ENCODE data around the gene LMF2. TPM values are rescaled to one million over a fixed set of nuclear protein-coding genes. Genes with fewer than 3 reads are reported as not detected.
A peak's percentile ranks its signal among the peaks of the same experiment; 100 is the strongest.

LMF2 gene
- total and polyA plus RNA-seq, 2 of the 8 experiments (the other 6 are each of a cell fraction or from before 2014, with no cell fraction given) = 34.3 to 62.9 TPM

GRCh38 chr22:50508897-50509296 lies 1.4 kb upstream of the LMF2 start:
- Histone ChIP-seq H3K79me1 (ENCODE audit: low read depth, low read length) (peaks cover 15% of the 10 kb centered on the region; the same call in 1 of the 2 replicates), H3K14ac (ENCODE audit: insufficient read length) (no peak overlapping the region), H3K4me2 (ENCODE audit: insufficient read depth in 1 of 2, low read depth in 2 of 2, low read length in 2 of 2) (peak overlapping the region; percentile 73 to 85), H3K56ac (replicated peaks; ENCODE audit: insufficient read length, low read depth, low read length) (no peak overlapping the region), H2BK20ac (ENCODE audit: low read length) (no peak overlapping the region), H3K23me2 (ENCODE audit: low read depth, low read length) (peaks cover 11% of the 10 kb centered on the region; the same call in 1 of the 2 replicates), H2BK12ac (ENCODE audit: low read depth, low read length) (no peak overlapping the region), H2BK15ac (ENCODE audit: low read length) (no peak overlapping the region), H4K5ac (ENCODE audit: insufficient read length, low read depth, low read length) (no peak overlapping the region), H3K4ac (replicated peaks; ENCODE audit: insufficient read length, low read depth, low read length) (no peak overlapping the region), H3K18ac (ENCODE audit: extremely low read depth, low read length) (no peak overlapping the region), H4K20me1 (replicated peaks in 1 of 2; ENCODE audit: control insufficient read depth in 1 of 2, insufficient read depth in 2 of 2, low read length in 2 of 2) (peaks cover 3 to 22% of the 10 kb centered on the region in 2 experiments), H4K8ac (ENCODE audit: extremely low read depth, insufficient read depth, low read length) (no peak overlapping the region), H3K27me3 (replicated peaks in 1 of 4; ENCODE audit: control insufficient read depth in 3 of 4, extremely low read depth in 1 of 4, insufficient read depth in 3 of 4, low read length in 3 of 4) (no peaks in the 10 kb centered on the region), H2BK120ac (replicated peaks; ENCODE audit: low read depth, low read length) (no peak overlapping the region), H2AK5ac (ENCODE audit: low read depth, low read length) (no peak overlapping the region), H4K91ac (replicated peaks; ENCODE audit: insufficient read length, low read length) (no peak overlapping the region), H3K9me3 (ENCODE audit: insufficient read depth in 2 of 2, low read depth in 1 of 2, low read length in 1 of 2) (no peaks in the 10 kb centered on the region), H3K27ac (ENCODE audit: low read depth, low read length) (no peak overlapping the region), H2AFZ (ENCODE audit: low read length) (no peak overlapping the region), H3K4me1 (replicated peaks in 1 of 4; ENCODE audit: control insufficient read depth in 3 of 4, insufficient read depth in 4 of 4, low read length in 3 of 4) (peaks cover 2 to 8% (median 5%) of the 10 kb centered on the region in 4 experiments), H3K23ac (ENCODE audit: insufficient read length) (no peak overlapping the region), H2BK5ac (ENCODE audit: low read depth, low read length) (no peak overlapping the region), H3K4me3 (ENCODE audit: extremely low read depth in 1 of 4, insufficient read depth in 2 of 4, low read depth in 3 of 4, low read length in 4 of 4) (peak overlapping the region; percentile 83 to 97 (median 85)), H3K9ac (replicated peaks in 1 of 4; ENCODE audit: extremely low read depth in 1 of 4, low read depth in 3 of 4, low read length in 3 of 4) (peak overlapping the region in 3 of 4 experiments; percentile 30 to 59 (median 48); a peak in 4 of 7 replicates), H3K79me2 (ENCODE audit: control insufficient read depth in 1 of 2, insufficient read depth in 2 of 2, low read length in 2 of 2) (peaks cover 0 to 32% of the 10 kb centered on the region in 2 experiments; a peak in 3 of 4 replicates), H3K36me3 (ENCODE audit: control insufficient read depth in 2 of 4, insufficient read depth in 4 of 4, low read length in 3 of 4) (peaks cover 0 to 15% (median 0%) of the 10 kb centered on the region in 4 experiments; a peak in 3 of 8 replicates)
- CTCF ChIA-PET (ENCODE audit: partially characterized antibody) = interaction anchor here (0.6 to 1.6 kb wide), 4 partner anchors 14 to 93 kb away, joined by 3 to 6 read pairs (median 4); partner anchors contain the start of gene SCO2
- TF ChIP-seq KDM4A (IDR thresholded peaks at IDR 0.05; ENCODE audit: low read depth, low read length, severe bottlenecking) (no peak), USF2 (IDR thresholded peaks at IDR 0.05; ENCODE audit: low read length) (no peak)
- WGBS, 2 experiments (ENCODE audit: extremely low coverage in 1 of 2, insufficient coverage in 1 of 2, insufficient read length in 1 of 2, insufficient replicate concordance in 2 of 2, low coverage in 1 of 2, low lambda C conversion rate in 2 of 2, missing lambda C conversion rate in 1 of 2) = 61% methylated on average over 3 of the region's 3 CpGs; no CpG with 5 or more reads in 1 of the 2 experiments
- POLR2A ChIA-PET (ENCODE audit: partially characterized antibody) = interaction anchor here (0.8 to 3.5 kb wide), 9 partner anchors 8 to 55 kb away, joined by 3 to 32 read pairs (median 3); partner anchors contain the start of gene SCO2
- FAIRE-seq (no peak), DNase-seq (ENCODE audit: low read depth in 1 of 2, low spot score in 2 of 2) (no peak)

All from H1 (cell line).